Measurements from ENCODE around the gene SLC6A20.

SLC6A20 gene

DNA sequence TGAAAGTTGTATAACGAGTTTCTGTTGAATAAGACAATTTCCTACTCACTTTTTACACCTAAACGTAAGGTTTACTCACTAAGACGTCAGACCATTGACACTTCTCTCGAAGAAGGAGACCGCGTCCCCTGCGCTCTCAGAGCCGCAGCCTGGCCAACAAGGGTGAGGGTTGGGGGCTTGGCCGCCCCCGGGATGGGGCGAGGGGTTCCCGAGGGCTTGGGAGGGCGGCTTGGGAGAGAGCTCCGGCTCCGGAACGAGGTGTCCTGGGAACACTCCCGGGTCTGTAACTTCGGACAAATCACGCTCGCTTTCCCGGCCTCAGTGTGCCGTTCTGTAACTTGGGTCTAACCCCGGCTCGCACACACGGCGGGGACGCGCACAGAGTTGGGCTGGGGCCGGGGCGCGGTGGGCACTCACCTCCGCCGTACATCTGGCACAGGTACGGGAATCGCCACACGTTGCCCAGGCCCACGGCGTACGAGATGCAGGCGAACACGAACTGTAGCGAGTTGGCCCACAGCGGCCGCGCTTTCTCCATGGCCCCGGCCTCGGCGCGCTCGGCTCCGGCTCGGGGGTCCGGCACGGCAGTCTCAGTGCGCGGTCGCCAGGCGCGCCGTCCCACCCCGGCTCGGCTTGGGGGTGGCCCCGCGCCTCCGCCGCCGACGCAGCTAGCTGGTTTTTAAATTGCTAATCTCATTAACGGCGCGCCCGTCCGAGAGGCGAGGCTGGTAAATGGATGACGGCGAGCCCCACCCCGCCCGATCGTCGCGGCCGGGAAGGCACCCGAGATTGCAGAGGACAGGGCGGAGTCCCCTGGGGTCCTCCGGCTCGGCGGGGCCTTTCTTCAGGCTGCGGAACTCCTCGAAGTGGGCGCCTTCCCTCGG, at the start of gene SLC6A20:
Gene SLC6A20 (minus strand): TSS at position 655 of the 884 bp plus-strand sequence. CDS start 117 bp downstream, at position 538.
- DNase-seq (ENCODE audit: low read depth): no peak

- no peak for DNase-seq (ENCODE audit: low read depth)
These were observed 48.3 kb upstream of the SLC6A20 start for GRCh38 chr3:45844616-45845015.

DNA sequence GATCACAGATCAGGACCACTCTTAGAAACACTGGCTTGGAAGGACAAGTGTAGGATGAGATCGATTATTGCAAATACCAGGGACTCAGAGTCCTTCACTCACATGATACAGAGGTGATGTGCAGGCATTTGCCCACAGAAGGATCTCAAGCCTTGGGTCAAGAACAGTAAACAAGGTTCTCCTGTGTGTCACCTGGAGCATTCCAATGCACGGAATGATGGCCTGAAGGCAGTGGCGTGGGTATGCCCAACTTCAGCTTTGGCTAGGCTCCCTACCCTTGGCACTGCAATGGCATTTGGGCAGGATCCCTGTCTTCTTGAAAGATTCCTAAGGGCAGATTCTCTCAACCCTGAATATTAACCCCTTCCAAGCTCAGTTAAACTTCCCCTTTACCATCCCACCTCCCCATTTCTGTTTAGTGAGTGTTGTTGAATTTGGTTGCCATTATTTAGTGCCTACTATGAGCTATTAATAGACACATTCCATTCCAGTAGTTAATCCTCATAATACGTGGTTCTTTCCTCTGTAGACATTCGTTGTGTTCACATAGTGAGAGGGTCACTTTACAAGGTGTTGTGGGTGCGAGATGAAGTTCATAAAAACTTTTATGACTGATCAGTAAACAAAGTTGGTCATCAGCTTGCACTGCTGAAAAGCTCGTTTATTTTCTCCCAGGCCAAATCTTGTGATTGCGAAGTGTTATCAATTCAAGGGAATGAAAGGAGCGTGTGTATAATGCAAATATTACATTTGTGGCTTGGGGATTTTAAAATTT, 46.7 kb upstream of the SLC6A20 start:
- no peak for DNase-seq (ENCODE audit: low read depth)

- DNase-seq (ENCODE audit: low read depth): peak; percentile 77
These were observed 45.6 kb upstream of the SLC6A20 start, which contains the start of gene LZTFL1 for GRCh38 chr3:45841757-45842491. TSS of gene LZTFL1 (minus strand) at chr3:45842119. CDS start at chr3:45841991, 128 bp downstream.

DNA sequence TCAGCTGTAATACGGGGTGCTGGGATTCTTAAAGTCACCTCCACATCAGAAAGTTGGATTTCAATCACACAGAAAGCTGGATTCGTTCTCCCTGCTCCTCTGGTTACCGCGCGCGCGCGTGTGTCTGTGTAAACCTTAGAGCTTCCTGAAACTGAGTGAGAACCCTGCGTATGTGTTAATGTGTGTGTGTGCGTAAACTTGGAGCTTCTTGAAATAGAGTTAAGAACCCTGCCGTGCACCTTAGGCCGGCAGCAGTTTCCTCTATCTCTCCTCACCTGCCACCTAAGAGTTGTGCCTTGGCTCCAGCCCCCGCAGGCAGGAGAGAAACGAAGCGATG, 45.1 kb upstream of the SLC6A20 start:
- DNase-seq (ENCODE audit: low read depth): peak; percentile 6

GRCh38 chr3:45838466-45838865, 42.1 kb upstream of the SLC6A20 start:
- no peak for DNase-seq (ENCODE audit: low read depth)

DNA sequence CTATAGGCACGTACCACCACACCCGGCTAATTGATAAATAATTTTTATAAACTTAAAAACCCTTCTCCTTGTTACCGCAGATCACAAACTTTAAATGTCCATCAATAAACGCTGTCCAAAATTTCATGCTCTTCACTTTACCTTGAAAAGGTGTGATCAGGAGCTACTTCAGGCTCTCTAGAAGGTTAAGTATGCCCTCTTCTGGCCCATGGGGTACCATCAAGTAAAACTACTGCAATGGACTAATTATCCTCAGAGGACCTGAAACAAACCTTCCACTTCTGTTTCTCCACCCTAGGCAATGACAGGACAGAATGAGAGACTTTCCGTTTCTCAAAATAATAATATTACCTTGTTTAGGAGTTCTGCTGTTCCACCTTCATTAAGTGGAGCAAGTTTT, 36.4 kb upstream of the SLC6A20 start:
- no peak for DNase-seq (ENCODE audit: low read depth)

DNA sequence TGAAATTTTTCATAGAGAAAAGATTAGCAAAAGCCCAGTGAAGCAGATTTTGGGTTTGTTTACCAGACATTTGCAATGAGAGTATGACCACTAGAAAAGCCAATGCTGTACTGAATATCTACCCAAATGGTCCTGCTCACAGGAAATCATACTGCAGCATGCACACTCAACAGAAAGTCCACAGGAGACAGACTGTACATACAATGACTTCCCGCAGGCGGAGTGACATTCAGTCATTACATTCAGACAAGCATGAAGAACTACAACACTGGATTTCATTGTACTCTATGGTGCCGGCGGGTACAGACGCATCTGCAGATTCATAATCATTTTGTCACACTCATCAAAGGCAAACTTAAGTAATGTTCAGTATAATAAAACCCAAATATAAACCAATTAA, 33.8 kb upstream of the SLC6A20 start:
- DNase-seq (ENCODE audit: low read depth): no peak

DNA sequence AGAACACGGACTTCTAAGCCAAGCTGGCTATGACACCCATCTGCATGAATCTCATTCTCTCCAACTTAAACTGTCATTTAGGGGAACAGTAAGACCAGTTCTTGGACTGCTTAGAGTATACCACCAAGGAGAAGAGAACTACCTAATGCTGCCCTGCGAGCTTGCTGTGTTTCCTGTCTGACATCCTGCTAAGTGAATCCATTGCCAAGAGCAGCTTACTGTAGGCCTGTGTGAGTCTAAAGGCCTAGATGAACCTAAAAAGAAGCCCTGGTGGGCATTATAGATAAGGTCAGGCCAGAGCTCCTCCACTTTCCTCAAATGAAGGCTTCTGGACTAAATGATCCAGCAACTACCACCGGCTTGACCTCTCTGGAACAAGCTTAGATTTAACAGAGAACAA, 30.6 kb upstream of the SLC6A20 start:
- DNase-seq (ENCODE audit: low read depth): no peak

DNA sequence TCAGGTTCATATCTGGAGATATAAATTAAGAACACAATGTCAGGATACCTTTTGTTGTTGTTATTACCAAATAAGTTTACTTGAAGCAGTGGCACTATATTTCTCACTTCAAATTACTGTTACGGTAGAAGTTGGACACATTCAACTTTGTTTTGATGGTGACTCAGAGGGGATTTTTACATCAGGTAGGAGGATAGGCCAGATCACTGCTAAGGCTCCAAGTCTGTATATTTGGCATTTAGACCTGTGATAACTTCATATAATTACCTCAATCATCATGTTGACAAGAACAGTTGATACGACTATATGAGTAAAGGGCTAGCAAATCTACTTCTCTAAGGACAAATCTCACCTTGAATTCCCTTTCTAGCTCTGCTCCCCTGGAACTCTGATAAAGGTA, 30.0 kb upstream of the SLC6A20 start:
- no peak for DNase-seq (ENCODE audit: low read depth)

DNA sequence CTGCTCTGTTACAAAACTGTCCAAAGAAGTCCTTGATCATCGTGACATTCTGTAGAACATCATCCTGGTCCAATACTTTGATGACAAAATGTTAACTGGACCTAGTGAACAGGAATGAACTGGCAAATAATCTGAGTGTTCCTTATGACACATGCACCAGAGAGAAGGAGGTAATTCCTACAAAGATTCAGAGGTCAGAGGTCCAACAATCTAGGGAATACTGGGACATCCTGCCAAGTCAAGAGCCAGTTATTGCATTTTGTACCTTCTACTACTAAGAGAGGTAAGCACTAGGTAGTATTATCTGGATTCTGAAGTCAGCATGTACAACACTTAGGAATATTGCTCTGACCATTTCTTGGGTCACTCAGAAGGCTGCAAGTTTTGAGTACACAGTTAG, 24.8 kb upstream of the SLC6A20 start:
- DNase-seq (ENCODE audit: low read depth): no peak

- no peak for DNase-seq (ENCODE audit: low read depth)
These were observed 23.2 kb upstream of the SLC6A20 start for GRCh38 chr3:45819543-45819942.

GRCh38 chr3:45817831-45818522, 21.6 kb upstream of the SLC6A20 start:
- DNase-seq (ENCODE audit: low read depth): no peak

- no peak for DNase-seq (ENCODE audit: low read depth)
These were observed 20.2 kb upstream of the SLC6A20 start for GRCh38 chr3:45816544-45816943.

DNA sequence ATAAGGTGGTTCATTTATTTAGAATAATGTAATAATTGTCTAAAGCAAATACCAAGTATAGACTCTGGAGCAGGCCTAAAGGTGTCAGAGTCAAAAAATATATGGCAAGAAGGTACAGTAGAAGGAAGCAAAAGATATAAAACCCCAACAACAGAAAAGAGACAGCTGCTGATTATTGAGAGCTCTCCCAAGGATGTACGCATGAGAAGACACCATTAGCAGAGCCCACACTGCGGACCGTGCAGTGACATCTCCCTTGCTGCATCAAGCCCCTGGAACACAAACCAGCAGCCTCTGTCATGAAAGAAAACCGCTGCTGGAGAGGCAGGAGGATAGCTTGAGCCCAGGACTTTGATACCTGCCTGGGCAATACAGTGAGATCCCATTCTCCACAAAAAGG, 18.0 kb upstream of the SLC6A20 start:
- DNase-seq (ENCODE audit: low read depth): no peak

DNA sequence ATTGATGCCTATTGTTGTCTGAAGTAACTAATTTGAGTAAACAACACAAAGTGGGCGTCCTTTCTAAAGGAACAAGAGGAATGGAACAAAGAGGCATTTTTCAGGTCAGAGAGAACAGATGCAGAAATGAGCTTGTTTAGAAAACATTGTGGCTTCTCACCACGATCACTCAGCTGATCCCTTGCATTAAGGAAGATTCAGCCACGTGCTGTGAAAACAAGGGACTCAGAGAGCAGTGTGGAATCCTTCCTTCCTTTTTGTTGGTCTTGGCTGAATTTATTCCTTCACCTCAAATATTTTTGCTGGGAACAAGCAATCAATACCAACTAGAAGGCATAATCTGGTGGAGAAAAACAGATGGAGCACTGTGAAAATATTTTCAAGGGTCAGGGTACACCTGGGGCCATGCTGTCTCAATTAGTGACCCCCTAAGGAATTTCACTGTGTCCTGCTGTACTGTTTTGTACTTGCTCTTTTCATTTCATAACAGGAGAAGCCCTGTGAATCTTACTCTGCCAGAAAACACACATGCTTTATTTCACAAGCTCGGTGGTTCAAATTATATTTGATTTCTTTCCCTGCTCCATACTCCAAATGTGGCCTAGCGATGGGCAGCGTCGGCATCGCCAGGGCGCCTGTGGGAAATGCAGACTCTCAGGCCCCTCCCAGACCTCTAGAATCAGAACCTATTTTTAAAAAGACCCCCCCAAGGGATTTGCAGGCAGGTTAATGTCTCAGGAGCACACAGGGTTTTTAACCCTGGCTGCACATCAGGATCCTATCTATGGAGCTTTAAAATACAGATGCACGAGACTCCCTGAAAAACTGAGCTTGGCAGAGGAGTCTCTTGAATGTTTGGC, 11.6 kb upstream of the SLC6A20 start:
- no peak for DNase-seq (ENCODE audit: low read depth)

GRCh38 chr3:45807133-45807532, 10.8 kb upstream of the SLC6A20 start:
- no peak for DNase-seq (ENCODE audit: low read depth)

GRCh38 chr3:45806072-45806471, 9.7 kb upstream of the SLC6A20 start:
- no peak for DNase-seq (ENCODE audit: low read depth)

DNA sequence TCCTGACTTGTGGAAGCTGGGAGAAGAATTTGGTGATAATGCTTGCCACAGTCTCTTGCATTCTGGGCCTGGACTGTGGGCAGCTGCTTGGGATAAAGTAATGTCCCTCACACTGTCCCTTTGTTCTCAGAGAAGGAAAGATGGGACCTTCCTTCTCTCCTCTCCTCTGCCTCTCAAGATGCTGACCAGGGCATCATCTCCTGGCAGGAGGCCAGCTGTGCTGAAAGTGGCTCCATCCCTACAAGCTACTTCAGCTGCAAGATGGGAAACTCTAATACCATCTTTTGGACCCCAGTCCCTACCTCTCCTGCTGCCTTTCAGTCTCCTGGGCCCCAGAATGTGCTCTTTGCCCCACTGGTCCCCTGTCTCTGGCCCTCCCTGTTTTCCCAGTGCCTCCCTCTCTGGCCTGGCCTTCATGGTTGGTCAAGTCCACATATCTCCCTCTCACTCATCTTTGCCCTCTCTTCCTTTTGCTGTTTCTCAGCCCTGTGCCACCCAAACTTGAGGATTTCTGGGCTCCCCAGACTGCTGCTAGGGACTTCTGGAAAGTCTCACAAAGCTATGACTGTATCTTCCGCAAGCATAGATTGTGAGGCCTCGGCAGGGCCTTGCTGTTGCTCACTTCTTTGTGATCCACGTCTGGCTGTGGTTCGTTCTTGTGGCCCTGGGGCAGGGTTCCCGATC, 7.1 kb upstream of the SLC6A20 start:
- no peak for DNase-seq (ENCODE audit: low read depth)

GRCh38 chr3:45802146-45802545, 5.8 kb upstream of the SLC6A20 start:
- no peak for DNase-seq (ENCODE audit: low read depth)

Data from stimulated activated CD8-positive, alpha-beta memory T cell treated with anti-CD3 and anti-CD28 coated beads, Interleukin-12 subunit alpha, Interleukin-12 subunit beta, amount 100 ng/mL, for 1 hour (primary cell).